BJ (cell line): ENCODE measurements around the gene RP2. TPM values are rescaled to one million over a fixed set of nuclear protein-coding genes. Genes with fewer than 3 reads are reported as not detected.

Experiments
- CTCF ChIA-PET: fragments of 350-600 bp; formaldehyde crosslinking; extraction: SDS; loops from one replicate; lab custom pipeline; 2021; ENCODE audit warnings: antibody characterized with exemption, inconsistent platforms; lab: Yijun Ruan, JAX
- POLR2A ChIA-PET: fragments of 300-600 bp; sonication (Branson Sonifier 250); formaldehyde crosslinking; extraction: SDS; loops from one replicate; lab custom pipeline; 2021; ENCODE audit warnings: antibody characterized with exemption; lab: Charles Lee
- DNase-seq: peaks from one replicate; pipeline ENCODE4 v3.0.0-alpha.2; 2011; ENCODE audit warnings: low read depth
- H3K27me3 ChIP-seq: 2 replicates; pipeline ENCODE4 v1.6.0; 2011; ENCODE audit warnings: low read length; ENCODE audit not compliant: control insufficient read depth, insufficient read depth
- H3K36me3 ChIP-seq: 2 replicates; pipeline ENCODE4 v1.5.1; 2011; ENCODE audit warnings: low read length; ENCODE audit not compliant: control insufficient read depth, insufficient read depth
- H3K4me3 ChIP-seq: 2 replicates; pipeline ENCODE4 v1.5.1; 2011; ENCODE audit warnings: low read depth, mild to moderate bottlenecking, control low read depth, low read length
- polyA plus RNA-seq: library from polyadenylated mRNA; depleted of rRNA; stranded (reverse); fragments of >200 nt; gene quantifications from 2 replicates; pipeline ENCODE4 v1.2.3, GENCODE V29; 2011
- TF ChIP-seq, protein P1 (sequence below): IDR thresholded peaks from 2 replicates; pipeline ENCODE4 v1.5.1; 2011; ENCODE audit warnings: low read depth, mild to moderate bottlenecking, control low read depth, inconsistent platforms, low read length, moderate library complexity; ENCODE audit not compliant: insufficient read depth

Gene RP2
- polyA plus RNA-seq, 1 experiment = 7.4 TPM

DNA sequence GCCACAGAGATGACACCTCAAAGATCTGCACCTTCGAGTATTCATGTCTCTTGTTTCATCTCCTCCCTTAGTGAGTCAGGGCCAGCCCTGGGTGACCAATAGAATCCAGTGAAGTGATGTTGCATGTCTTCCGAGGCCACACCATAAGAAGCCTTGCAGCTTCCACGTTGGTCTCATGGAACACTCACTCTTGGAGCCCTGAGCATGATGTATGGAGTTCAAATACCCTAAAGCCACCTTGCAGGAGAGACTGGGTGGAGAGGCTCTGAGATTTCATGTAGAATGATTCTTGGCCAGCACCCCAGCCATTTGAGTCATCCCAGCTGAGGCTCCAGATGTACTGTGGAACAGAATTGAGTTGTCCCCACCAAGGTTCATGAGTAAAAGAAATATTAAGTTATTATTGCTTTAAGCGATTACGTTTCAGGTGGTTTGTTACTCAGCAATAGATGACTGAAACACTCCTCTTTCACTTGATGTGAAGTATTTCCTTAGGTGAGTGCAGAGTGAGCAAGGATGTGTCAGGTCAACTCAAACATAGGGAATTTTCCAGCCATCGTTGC is 5.0 kb upstream of the RP2 start:
- Histone ChIP-seq H3K36me3 (no peaks in the 10 kb centered on the region), H3K27me3 (no peaks in the 10 kb centered on the region), H3K4me3 (no peak overlapping the region)
- POLR2A ChIA-PET = no interaction called here
- CTCF ChIA-PET = interaction anchor here (0.7 to 1.1 kb wide), 2 partner anchors 12 to 13 kb away, joined by 3 read pairs; no protein-coding TSS in a partner anchor
- no peak for DNase-seq
- TF ChIP-seq, protein P1, sequence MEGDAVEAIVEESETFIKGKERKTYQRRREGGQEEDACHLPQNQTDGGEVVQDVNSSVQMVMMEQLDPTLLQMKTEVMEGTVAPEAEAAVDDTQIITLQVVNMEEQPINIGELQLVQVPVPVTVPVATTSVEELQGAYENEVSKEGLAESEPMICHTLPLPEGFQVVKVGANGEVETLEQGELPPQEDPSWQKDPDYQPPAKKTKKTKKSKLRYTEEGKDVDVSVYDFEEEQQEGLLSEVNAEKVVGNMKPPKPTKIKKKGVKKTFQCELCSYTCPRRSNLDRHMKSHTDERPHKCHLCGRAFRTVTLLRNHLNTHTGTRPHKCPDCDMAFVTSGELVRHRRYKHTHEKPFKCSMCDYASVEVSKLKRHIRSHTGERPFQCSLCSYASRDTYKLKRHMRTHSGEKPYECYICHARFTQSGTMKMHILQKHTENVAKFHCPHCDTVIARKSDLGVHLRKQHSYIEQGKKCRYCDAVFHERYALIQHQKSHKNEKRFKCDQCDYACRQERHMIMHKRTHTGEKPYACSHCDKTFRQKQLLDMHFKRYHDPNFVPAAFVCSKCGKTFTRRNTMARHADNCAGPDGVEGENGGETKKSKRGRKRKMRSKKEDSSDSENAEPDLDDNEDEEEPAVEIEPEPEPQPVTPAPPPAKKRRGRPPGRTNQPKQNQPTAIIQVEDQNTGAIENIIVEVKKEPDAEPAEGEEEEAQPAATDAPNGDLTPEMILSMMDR = no peak

DNA sequence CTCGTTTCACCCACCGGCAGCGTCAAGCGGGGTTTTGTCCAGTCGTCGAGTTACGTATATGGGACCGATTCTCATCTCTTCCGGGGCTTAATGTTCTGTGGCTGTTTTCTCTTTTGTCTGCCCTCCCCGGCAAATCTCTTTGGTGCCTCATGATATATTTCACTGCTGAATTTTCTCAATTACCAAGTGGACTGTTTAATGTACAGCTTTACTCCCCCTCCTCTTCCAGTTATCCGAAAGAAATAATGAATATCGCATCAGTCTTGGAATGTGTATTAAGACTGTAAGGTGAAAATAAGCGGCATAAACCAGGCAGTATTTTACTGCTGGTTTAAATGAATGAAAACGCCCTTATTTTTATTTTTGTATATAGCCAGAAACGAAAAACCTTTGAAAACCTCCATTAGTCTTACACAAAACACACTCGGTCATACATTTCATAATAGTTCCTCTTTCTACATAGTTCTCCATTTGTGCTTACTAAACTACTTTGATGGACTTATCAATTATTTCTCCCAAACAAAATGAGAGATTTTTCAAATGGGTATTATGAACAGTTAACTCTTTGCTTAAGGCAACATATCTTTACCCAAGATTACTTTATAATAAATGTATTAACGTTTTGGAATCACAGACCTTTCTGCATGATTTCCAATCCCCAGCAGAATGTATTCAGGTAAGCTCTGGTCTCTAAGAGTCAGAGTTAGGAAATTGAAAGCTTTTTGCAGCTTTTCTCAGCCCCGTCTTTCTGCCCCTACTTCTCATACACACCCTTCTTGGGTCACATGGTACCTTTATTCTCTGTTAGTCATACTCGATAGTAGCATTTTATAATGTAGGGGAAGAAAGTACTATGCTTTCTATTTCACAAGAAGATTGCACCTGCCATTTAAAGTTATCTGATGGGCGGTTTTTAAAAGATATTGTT is 979 bp downstream of the RP2 start:
- ChIA-PET POLR2A (no interaction called here), CTCF (interaction anchor here (1.4 kb wide), 1 partner anchor 41 kb away, joined by 4 read pairs; no protein-coding TSS in a partner anchor)
- Histone ChIP-seq H3K4me3 (peak overlapping the region; percentile 83), H3K27me3 (no peaks in the 10 kb centered on the region), H3K36me3 (no peaks in the 10 kb centered on the region)
- DNase-seq = no peak
- TF ChIP-seq, protein P1 = no peak

DNA sequence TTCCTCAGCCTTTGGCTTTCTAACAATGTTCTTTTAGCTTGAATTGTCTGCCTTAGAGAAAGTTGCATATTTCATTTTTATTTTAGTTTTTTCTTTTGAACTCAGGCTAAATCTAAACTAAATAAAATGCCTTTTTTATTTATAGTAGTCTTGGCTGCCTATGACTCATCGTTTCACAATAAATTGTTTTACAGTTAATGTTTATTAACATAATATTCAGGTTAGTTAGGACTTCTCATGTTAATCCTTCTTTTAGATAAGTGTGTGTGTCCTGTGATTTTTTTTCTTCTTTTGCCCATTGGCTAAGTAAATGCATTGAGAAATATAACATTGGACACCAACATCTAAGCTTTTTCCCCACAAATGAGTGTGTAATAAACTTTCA is 1.6 kb downstream of the RP2 start:
- TF ChIP-seq, protein P1 = no peak
- H3K4me3 ChIP-seq = peak overlapping the region; percentile 83
- no peaks in the 10 kb centered on the region for H3K27me3 ChIP-seq
- H3K36me3 ChIP-seq = no peaks in the 10 kb centered on the region
- no peak for DNase-seq
- POLR2A ChIA-PET = interaction anchor here (0.6 kb wide), 1 partner anchor 291 kb away, joined by 4 read pairs; no protein-coding TSS in a partner anchor
- CTCF ChIA-PET = interaction anchor here (1.2 kb wide), 1 partner anchor 37 kb away, joined by 3 read pairs; no protein-coding TSS in a partner anchor

DNA sequence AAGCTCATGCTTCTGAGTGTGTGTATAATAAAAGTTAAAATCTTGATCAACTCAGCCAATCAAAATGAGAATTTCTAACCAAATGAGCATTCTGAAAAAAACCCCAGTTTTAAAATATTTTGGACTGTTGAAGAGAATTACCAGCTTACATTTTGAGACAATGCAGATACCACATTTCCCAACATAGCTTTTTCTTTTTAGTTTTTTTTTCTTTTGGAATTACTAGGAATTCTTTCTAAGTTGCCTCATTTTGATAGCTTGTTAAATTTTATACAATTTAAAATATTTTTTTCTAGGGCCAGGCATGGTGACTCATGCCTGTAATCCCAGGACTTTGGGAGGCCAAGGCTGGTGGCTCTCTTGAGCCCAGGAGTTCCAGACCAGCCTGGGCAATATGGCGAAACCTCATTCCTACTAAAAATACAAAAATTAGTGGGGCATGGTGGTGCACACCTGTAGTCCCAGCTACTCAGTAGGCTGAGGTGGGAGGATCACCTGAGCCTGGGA is 2.2 kb downstream of the RP2 start:
- Histone ChIP-seq H3K27me3 (no peaks in the 10 kb centered on the region), H3K36me3 (no peaks in the 10 kb centered on the region), H3K4me3 (no peak overlapping the region; the same call in 1 of the 2 replicates)
- TF ChIP-seq, protein P1 = no peak
- CTCF ChIA-PET = interaction anchor here (1.2 kb wide), 1 partner anchor 37 kb away, joined by 3 read pairs; no protein-coding TSS in a partner anchor
- POLR2A ChIA-PET = interaction anchor here (0.6 kb wide), 2 partner anchors 291 to 748 kb away, joined by 4 to 5 read pairs; no protein-coding TSS in a partner anchor
- no peak for DNase-seq

DNA sequence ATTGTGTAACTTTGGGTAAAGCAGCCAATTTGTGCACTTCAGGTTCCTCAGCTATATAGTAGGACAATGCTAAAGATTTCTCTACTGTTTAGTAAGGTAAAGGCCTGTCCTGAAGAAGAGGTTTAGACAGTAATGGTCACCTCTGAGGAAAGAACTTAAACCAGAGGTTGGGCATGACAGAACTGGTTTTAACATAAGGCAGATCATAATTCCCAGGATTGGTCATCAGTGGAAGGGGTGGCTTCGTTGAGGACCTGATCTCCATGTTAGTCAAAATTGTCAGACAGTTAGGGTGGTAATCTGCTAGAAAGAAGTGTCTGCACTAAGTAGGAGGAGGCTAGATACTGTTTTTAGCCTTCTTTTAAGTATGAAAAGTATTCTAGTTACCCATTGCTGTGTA is 4.1 kb downstream of the RP2 start:
- ChIA-PET CTCF (no interaction called here), POLR2A (no interaction called here)
- TF ChIP-seq, protein P1 = no peak
- Histone ChIP-seq H3K36me3 (no peaks in the 10 kb centered on the region), H3K4me3 (no peak overlapping the region), H3K27me3 (no peaks in the 10 kb centered on the region)
- no peak for DNase-seq
